ENCODE results near the gene WFIKKN2.
A peak's percentile ranks its signal among the peaks of the same experiment; 100 is the strongest.

Gene WFIKKN2

GRCh38 chr17:50836826-50837225 is 1.4 kb downstream of the WFIKKN2 start:
- DNase-seq, result no peak

GRCh38 chr17:50837286-50837979 is 2.0 kb downstream of the WFIKKN2 start:
- DNase-seq, result no peak

GRCh38 chr17:50837980-50838954 is 2.9 kb downstream of the WFIKKN2 start:
- DNase-seq, result no peak

- no peak for DNase-seq
Measured at GRCh38 chr17:50839591-50840310, 4.4 kb downstream of the WFIKKN2 start.

GRCh38 chr17:50840311-50840851 is 5.0 kb downstream of the WFIKKN2 start:
- DNase-seq, result no peak

GRCh38 chr17:50841277-50841948 is 6.0 kb downstream of the WFIKKN2 start:
- no peak for DNase-seq

GRCh38 chr17:50841949-50842354 is 6.6 kb downstream of the WFIKKN2 start:
- DNase-seq, result peak; percentile 33

- no peak for DNase-seq
Measured at GRCh38 chr17:50842506-50843149, 7.2 kb downstream of the WFIKKN2 start.

- DNase-seq, result no peak
Measured at GRCh38 chr17:50843150-50843905, 7.9 kb downstream of the WFIKKN2 start.

GRCh38 chr17:50844117-50844700 is 8.8 kb downstream of the WFIKKN2 start:
- DNase-seq, result no peak

- DNase-seq, result no peak
Measured at GRCh38 chr17:50845240-50846147, 10.1 kb downstream of the WFIKKN2 start.

GRCh38 chr17:50847566-50847965 is 12.2 kb downstream of the WFIKKN2 start:
- no peak for DNase-seq

GRCh38 chr17:50848039-50848438 is 12.7 kb downstream of the WFIKKN2 start:
- no peak for DNase-seq

GRCh38 chr17:50848711-50849110 is 13.3 kb downstream of the WFIKKN2 start:
- no peak for DNase-seq

- no peak for DNase-seq
Measured at GRCh38 chr17:50850640-50851039, 15.3 kb downstream of the WFIKKN2 start.

GRCh38 chr17:50853015-50853615 is 17.7 kb downstream of the WFIKKN2 start:
- DNase-seq, result no peak

GRCh38 chr17:50853781-50854180 is 18.4 kb downstream of the WFIKKN2 start:
- DNase-seq, result no peak

- DNase-seq, result no peak
Measured at GRCh38 chr17:50855708-50856330, 20.4 kb downstream of the WFIKKN2 start.

- no peak for DNase-seq
Measured at GRCh38 chr17:50856431-50856830, 21.0 kb downstream of the WFIKKN2 start.

Data from CD4-positive, alpha-beta T cell treated with Interferon gamma for 1 hour (primary cell).